ENCODE data around the gene MMS19. TPM values are rescaled to one million over a fixed set of nuclear protein-coding genes. Genes with fewer than 3 reads are reported as not detected.

Gene MMS19
- total RNA-seq, 4 donors from 2014 or later = 80.2 to 127 (median 85.7) TPM

Small RNA genes within 50 kb of the gene (small RNA-seq; reads per million reads assigned to genes)
- 0 reads per million in 2 donors for gene RF00019

Other genes starting within 250 kb of the MMS19 start
- gene ARHGAP19, start 205.8 kb downstream of the MMS19 start, total RNA-seq = 10 to 100 TPM in 1 of 4 donors, 1 to 10 TPM in 3; 4.9 to 28.9 (median 7.3) TPM
- 1 to 10 TPM; 1.7 to 9.7 (median 6.9) TPM for gene FRAT1, start 179.2 kb downstream of the MMS19 start, total RNA-seq
- gene FRAT2, start 163.7 kb downstream of the MMS19 start, total RNA-seq = 10 to 100 TPM; 19.0 to 31.7 (median 24.0) TPM
- gene RRP12, start 97.1 kb downstream of the MMS19 start, total RNA-seq = 10 to 100 TPM in 3 of 4 donors, 1 to 10 TPM in 1; 9.1 to 42.9 (median 22.5) TPM
- 100 to 1,000 TPM; 118 to 244 (median 166) TPM for gene PGAM1, start 72.2 kb downstream of the MMS19 start, total RNA-seq
- gene EXOSC1, start 52.4 kb downstream of the MMS19 start, total RNA-seq = 10 to 100 TPM; 17.9 to 27.7 (median 23.0) TPM
- gene ZDHHC16, start 52.2 kb downstream of the MMS19 start, total RNA-seq = 10 to 100 TPM; 25.6 to 38.3 (median 28.4) TPM
- gene UBTD1, start 502 bp upstream of the MMS19 start, total RNA-seq = 1 to 10 TPM in 2 of 4 donors, under 1 TPM in 1, not detected in 1; 0.70 to 2.5 (median 1.4) TPM
- gene ANKRD2, start 74.4 kb upstream of the MMS19 start, total RNA-seq = not detected
- under 1 TPM in 1 of 4 donors, not detected in 3; 0.40 TPM for gene HOGA1, start 86.0 kb upstream of the MMS19 start, total RNA-seq
- not detected for gene C10orf62, start 91.3 kb upstream of the MMS19 start, total RNA-seq
- 1 to 10 TPM in 1 of 4 donors, under 1 TPM in 2, not detected in 1; 0.35 to 1.4 (median 0.54) TPM for gene MORN4, start 135.1 kb upstream of the MMS19 start, total RNA-seq
- gene PI4K2A, start 142.2 kb upstream of the MMS19 start, total RNA-seq = 10 to 100 TPM; 11.6 to 23.5 (median 19.4) TPM
- gene AVPI1, start 188.8 kb upstream of the MMS19 start, total RNA-seq = 10 to 100 TPM; 15.7 to 66.5 (median 47.4) TPM
- 10 to 100 TPM in 1 of 4 donors, 1 to 10 TPM in 3; 3.5 to 10.3 (median 7.1) TPM for gene MARVELD1, start 215.3 kb upstream of the MMS19 start, total RNA-seq
- 100 to 1,000 TPM in 1 of 4 donors, 10 to 100 TPM in 3; 61.1 to 121 (median 89.3) TPM for gene ZFYVE27, start 238.7 kb upstream of the MMS19 start, total RNA-seq